Measurements from ENCODE around the gene HS6ST1.

DNA sequence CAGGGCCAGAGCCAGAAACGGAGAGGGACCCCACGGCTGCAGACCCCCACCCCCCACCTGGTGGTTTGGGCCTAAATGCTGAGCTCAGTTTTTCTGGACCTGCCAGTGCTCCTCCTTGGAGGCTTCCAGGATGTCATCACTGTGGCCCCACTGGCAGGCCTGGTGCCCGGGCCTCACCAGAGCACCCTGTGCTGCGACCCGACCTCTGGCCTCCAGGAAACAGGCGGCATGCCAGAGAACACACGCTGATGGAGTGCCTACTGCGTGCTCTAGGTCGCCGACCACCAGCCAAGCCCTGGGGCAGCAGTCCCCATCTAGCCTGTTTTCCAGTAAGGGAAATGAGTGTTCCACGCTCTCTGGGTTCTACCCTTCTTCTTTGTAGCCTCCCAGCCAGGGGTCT, 33.8 kb downstream of the HS6ST1 start:
- TF ChIP-seq, protein P1, sequence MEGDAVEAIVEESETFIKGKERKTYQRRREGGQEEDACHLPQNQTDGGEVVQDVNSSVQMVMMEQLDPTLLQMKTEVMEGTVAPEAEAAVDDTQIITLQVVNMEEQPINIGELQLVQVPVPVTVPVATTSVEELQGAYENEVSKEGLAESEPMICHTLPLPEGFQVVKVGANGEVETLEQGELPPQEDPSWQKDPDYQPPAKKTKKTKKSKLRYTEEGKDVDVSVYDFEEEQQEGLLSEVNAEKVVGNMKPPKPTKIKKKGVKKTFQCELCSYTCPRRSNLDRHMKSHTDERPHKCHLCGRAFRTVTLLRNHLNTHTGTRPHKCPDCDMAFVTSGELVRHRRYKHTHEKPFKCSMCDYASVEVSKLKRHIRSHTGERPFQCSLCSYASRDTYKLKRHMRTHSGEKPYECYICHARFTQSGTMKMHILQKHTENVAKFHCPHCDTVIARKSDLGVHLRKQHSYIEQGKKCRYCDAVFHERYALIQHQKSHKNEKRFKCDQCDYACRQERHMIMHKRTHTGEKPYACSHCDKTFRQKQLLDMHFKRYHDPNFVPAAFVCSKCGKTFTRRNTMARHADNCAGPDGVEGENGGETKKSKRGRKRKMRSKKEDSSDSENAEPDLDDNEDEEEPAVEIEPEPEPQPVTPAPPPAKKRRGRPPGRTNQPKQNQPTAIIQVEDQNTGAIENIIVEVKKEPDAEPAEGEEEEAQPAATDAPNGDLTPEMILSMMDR (IDR thresholded peaks at IDR 0.05): no peak
- TF ChIP-seq POLR2A (IDR thresholded peaks at IDR 0.05): no peak
